ENCODE data around the gene STRBP. TPM values are rescaled to one million over a fixed set of nuclear protein-coding genes. Genes with fewer than 3 reads are reported as not detected.

STRBP gene
- total and polyA plus RNA-seq, 9 of the 15 experiments (the other 6 are each of a cell fraction or from before 2014, with no cell fraction given): 27.7 to 84.0 (median 70.2) TPM

GRCh38 chr9:123105490-123105889, 162.9 kb downstream of the STRBP start (continued):
- TF ChIP-seq PRDM10 (IDR thresholded peaks at IDR 0.05; ENCODE audit: partially characterized antibody): no peak
- no peak for TF ChIP-seq ZNF232 (CRISPR knock-in tag; IDR thresholded peaks at IDR 0.05)
- TF ChIP-seq ZMIZ1 (IDR thresholded peaks at IDR 0.05; ENCODE audit: low read depth in 2 of 2, low read length in 2 of 2): no peak
- no peak for TF ChIP-seq HMBOX1 (IDR thresholded peaks at IDR 0.05)
- no peak for TF ChIP-seq POLR2B (IDR thresholded peaks at IDR 0.05; ENCODE audit: low read depth, partially characterized antibody)
- no peak for TF ChIP-seq HMGXB4 (CRISPR knock-in tag; IDR thresholded peaks at IDR 0.05)
- TF ChIP-seq TAF1 (IDR thresholded peaks at IDR 0.05; ENCODE audit: control insufficient read depth, extremely low read depth, insufficient read depth, low read length, severe bottlenecking): no peak
- no peak for TF ChIP-seq TRIM24 (IDR thresholded peaks at IDR 0.05)
- TF ChIP-seq SFPQ (IDR thresholded peaks at IDR 0.05; ENCODE audit: low read depth, low read length): no peak
- TF ChIP-seq RAD51 (IDR thresholded peaks at IDR 0.05; ENCODE audit: borderline replicate concordance, low read depth): no peak

All from K562 (cell line).